ENCODE measurements around the gene INSM1. TPM values are rescaled to one million over a fixed set of nuclear protein-coding genes. Genes with fewer than 3 reads are reported as not detected.

Gene INSM1
- total RNA-seq, 1 donor from 2014 or later: not detected

GRCh38 chr20:20375862-20376261, 8.0 kb downstream of the INSM1 start:
- H3K27me3 Mint-ChIP-seq (ENCODE audit: low read depth): peaks cover 56% of the 10 kb centered on the region
- H3K9me3 Mint-ChIP-seq (ENCODE audit: low read depth): peaks cover 4% of the 10 kb centered on the region
- no peaks in the 10 kb centered on the region for H3K4me1 Mint-ChIP-seq (ENCODE audit: low read depth)
- no peak overlapping the region for H3K27ac Mint-ChIP-seq (ENCODE audit: unreplicated experiment)
- no peaks in the 10 kb centered on the region for H3K36me3 Mint-ChIP-seq (ENCODE audit: low read depth)
- no peak overlapping the region for H3K4me3 Mint-ChIP-seq (ENCODE audit: unreplicated experiment)
- DNase-seq (ENCODE audit: low spot score): no peak
- no peak for TF ChIP-seq CTCF (IDR thresholded peaks at IDR 0.05)

GRCh38 chr20:20386192-20386591, 18.3 kb downstream of the INSM1 start:
- DNase-seq (ENCODE audit: low spot score): no peak
- H3K27me3 Mint-ChIP-seq (ENCODE audit: low read depth): peaks cover 14% of the 10 kb centered on the region
- peaks cover 2% of the 10 kb centered on the region for H3K36me3 Mint-ChIP-seq (ENCODE audit: low read depth)
- H3K4me3 Mint-ChIP-seq (ENCODE audit: unreplicated experiment): no peak overlapping the region
- TF ChIP-seq CTCF (IDR thresholded peaks at IDR 0.05): no peak
- peaks cover under 1% of the 10 kb centered on the region for H3K9me3 Mint-ChIP-seq (ENCODE audit: low read depth)
- no peaks in the 10 kb centered on the region for H3K4me1 Mint-ChIP-seq (ENCODE audit: low read depth)
- H3K27ac Mint-ChIP-seq (ENCODE audit: unreplicated experiment): no peak overlapping the region

GRCh38 chr20:20390393-20390792, 22.5 kb downstream of the INSM1 start:
- no peak for DNase-seq (ENCODE audit: low spot score)
- Mint-ChIP-seq H3K27me3 (ENCODE audit: low read depth) (peaks cover 6% of the 10 kb centered on the region), H3K4me3 (ENCODE audit: unreplicated experiment) (no peak overlapping the region), H3K27ac (ENCODE audit: unreplicated experiment) (no peak overlapping the region), H3K9me3 (ENCODE audit: low read depth) (no peaks in the 10 kb centered on the region), H3K4me1 (ENCODE audit: low read depth) (peaks cover 8% of the 10 kb centered on the region), H3K36me3 (ENCODE audit: low read depth) (peaks cover 8% of the 10 kb centered on the region)
- no peak for TF ChIP-seq CTCF (IDR thresholded peaks at IDR 0.05)

- Mint-ChIP-seq H3K27me3 (ENCODE audit: low read depth) (peaks cover 2% of the 10 kb centered on the region), H3K27ac (ENCODE audit: unreplicated experiment) (no peak overlapping the region), H3K4me1 (ENCODE audit: low read depth) (peaks cover 8% of the 10 kb centered on the region), H3K9me3 (ENCODE audit: low read depth) (no peaks in the 10 kb centered on the region), H3K36me3 (ENCODE audit: low read depth) (peaks cover 8% of the 10 kb centered on the region), H3K4me3 (ENCODE audit: unreplicated experiment) (no peak overlapping the region)
- no peak for DNase-seq (ENCODE audit: low spot score)
- no peak for TF ChIP-seq CTCF (IDR thresholded peaks at IDR 0.05)
Observed at GRCh38 chr20:20391115-20391514, 23.2 kb downstream of the INSM1 start.

- H3K36me3 Mint-ChIP-seq (ENCODE audit: low read depth): peaks cover 8% of the 10 kb centered on the region
- peaks cover 8% of the 10 kb centered on the region for H3K4me1 Mint-ChIP-seq (ENCODE audit: low read depth)
- no peak for TF ChIP-seq CTCF (IDR thresholded peaks at IDR 0.05)
- H3K9me3 Mint-ChIP-seq (ENCODE audit: low read depth): no peaks in the 10 kb centered on the region
- H3K4me3 Mint-ChIP-seq (ENCODE audit: unreplicated experiment): no peak overlapping the region
- DNase-seq (ENCODE audit: low spot score): no peak
- no peak overlapping the region for H3K27ac Mint-ChIP-seq (ENCODE audit: unreplicated experiment)
- no peaks in the 10 kb centered on the region for H3K27me3 Mint-ChIP-seq (ENCODE audit: low read depth)
Observed at GRCh38 chr20:20391766-20392165, 23.9 kb downstream of the INSM1 start.
